Smooth muscle cell (in vitro differentiated cells): ENCODE results near the gene AFDN. TPM values are rescaled to one million over a fixed set of nuclear protein-coding genes. Genes with fewer than 3 reads are reported as not detected.

Source experiments
- DNase-seq: peaks from one replicate; lab custom pipeline; 2025; ENCODE audit not compliant: unreplicated experiment; lab: John Stamatoyannopoulos, UW
- H2AFZ ChIP-seq: fragments of 200-600 bp; sonication (generic); 2 replicates; pipeline ENCODE4 v1.6.0; 2016; ENCODE audit warnings: antibody characterized with exemption, low read depth, mild to moderate bottlenecking
- H3F3A ChIP-seq: fragments of 200-600 bp; sonication (generic); 2 replicates; pipeline ENCODE4 v1.6.0; 2017; ENCODE audit warnings: antibody characterized with exemption, low read depth
- H3K27ac ChIP-seq: fragments of 200-600 bp; sonication (generic); 2 replicates; pipeline ENCODE4 v1.5.1; 2016; ENCODE audit warnings: low read depth, mild to moderate bottlenecking
- H3K27me3 ChIP-seq: fragments of 200-600 bp; sonication (generic); 2 replicates; pipeline ENCODE4 v1.6.1; 2016; ENCODE audit warnings: low read depth, mild to moderate bottlenecking
- H3K36me3 ChIP-seq: fragments of 200-600 bp; sonication (generic); 2 replicates; pipeline ENCODE4 v1.5.1; 2016; ENCODE audit warnings: low read depth
- H3K4me1 ChIP-seq: fragments of 200-600 bp; sonication (generic); 2 replicates; pipeline ENCODE4 v1.5.1; 2016; ENCODE audit warnings: low read depth
- H3K4me2 ChIP-seq: fragments of 200-600 bp; sonication (generic); 2 replicates; pipeline ENCODE4 v1.6.0; 2016; ENCODE audit warnings: mild to moderate bottlenecking
- H3K4me3 ChIP-seq: fragments of 200-600 bp; sonication (generic); 2 replicates; pipeline ENCODE4 v1.5.1; 2016; ENCODE audit warnings: mild to moderate bottlenecking
- H3K79me2 ChIP-seq: fragments of 200-600 bp; sonication (generic); 2 replicates; pipeline ENCODE4 v1.6.0; 2016; ENCODE audit warnings: low read depth, mild to moderate bottlenecking
- H3K9ac ChIP-seq: fragments of 200-600 bp; sonication (generic); 2 replicates; pipeline ENCODE4 v1.6.0; 2016; ENCODE audit warnings: low read depth
- H3K9me3 ChIP-seq: fragments of 200-600 bp; sonication (generic); replicated peaks from 2 replicates; pipeline ENCODE4 v1.5.1; 2016; ENCODE audit warnings: low read depth
- H4K20me1 ChIP-seq: fragments of 200-600 bp; sonication (generic); 2 replicates; pipeline ENCODE4 v1.6.0; 2016; ENCODE audit warnings: low read depth
- WGBS: methylation state at CpG from one replicate; pipeline ENCODE4 v1.1.7; 2016; ENCODE audit warnings: low lambda C conversion rate; 5-methylcytosine and 5-hydroxymethylcytosine counted together
- polyA plus RNA-seq: library from polyadenylated mRNA; unstranded; fragments of >200 nt; fragmentation: Nextera tagmentation; extraction: Ambion mirVana; gene quantifications from 2 replicates; pipeline ENCODE4 v1.2.1, GENCODE V29; 2016
- total RNA-seq: library from RNA; depleted of rRNA; stranded (reverse); fragments of >200 nt; gene quantifications from 2 replicates; pipeline ENCODE4 v1.2.3, GENCODE V29; 2014
- TF ChIP-seq, protein P1 (sequence below): fragments of 200-600 bp; sonication (generic); IDR thresholded peaks from 2 replicates; pipeline ENCODE4 v1.5.1; 2017; ENCODE audit warnings: borderline replicate concordance, mild to moderate bottlenecking, antibody characterized with exemption; ENCODE audit not compliant: insufficient read depth, poor library complexity, severe bottlenecking

AFDN gene
- total and polyA plus RNA-seq, 2 experiments from 2014 or later, result 52.3 to 98.8 TPM

DNA sequence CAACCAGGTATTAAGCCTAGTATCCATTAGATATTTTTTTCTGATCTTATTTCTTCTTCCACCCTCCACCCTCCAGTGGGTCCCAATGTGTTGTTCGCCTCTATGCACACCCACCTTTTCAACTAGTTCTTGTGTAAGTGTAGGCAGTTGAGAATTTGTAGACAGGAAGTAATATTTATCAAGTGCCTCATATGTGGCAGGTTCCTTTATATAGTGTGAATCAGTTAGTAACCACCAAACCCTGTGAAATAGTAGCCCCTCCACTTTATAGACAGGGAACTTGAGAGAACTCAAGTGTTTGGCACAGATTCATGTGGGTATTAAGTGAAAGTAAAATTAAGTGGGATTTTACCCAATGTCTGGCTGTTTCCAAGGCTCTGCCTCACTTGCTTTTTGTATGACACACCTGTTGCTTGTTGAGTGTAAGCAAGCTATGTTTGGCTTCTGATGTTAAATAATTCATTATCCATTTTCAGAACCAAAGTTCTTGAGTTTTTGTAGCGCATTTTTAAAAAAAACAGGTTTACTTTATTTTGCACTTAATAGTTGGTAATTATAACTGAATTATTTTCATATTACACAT lies 24.8 kb downstream of the AFDN start:
- Histone ChIP-seq H3K4me2 (peak overlapping the region; percentile 76), H3K4me1 (peaks cover 70% of the 10 kb centered on the region), H3K36me3 (no peaks in the 10 kb centered on the region), H4K20me1 (peaks cover 9% of the 10 kb centered on the region), H3K27ac (peak overlapping the region; percentile 86), H3F3A (peaks cover 22% of the 10 kb centered on the region), H3K4me3 (no peak overlapping the region), H3K9me3 (no peaks in the 10 kb centered on the region), H2AFZ (no peak overlapping the region), H3K79me2 (peaks cover 96% of the 10 kb centered on the region), H3K9ac (no peak overlapping the region), H3K27me3 (no peaks in the 10 kb centered on the region)
- WGBS, result 96% methylated on average over 2 of the region's 2 CpGs
- no peak for DNase-seq
- TF ChIP-seq, protein P1, sequence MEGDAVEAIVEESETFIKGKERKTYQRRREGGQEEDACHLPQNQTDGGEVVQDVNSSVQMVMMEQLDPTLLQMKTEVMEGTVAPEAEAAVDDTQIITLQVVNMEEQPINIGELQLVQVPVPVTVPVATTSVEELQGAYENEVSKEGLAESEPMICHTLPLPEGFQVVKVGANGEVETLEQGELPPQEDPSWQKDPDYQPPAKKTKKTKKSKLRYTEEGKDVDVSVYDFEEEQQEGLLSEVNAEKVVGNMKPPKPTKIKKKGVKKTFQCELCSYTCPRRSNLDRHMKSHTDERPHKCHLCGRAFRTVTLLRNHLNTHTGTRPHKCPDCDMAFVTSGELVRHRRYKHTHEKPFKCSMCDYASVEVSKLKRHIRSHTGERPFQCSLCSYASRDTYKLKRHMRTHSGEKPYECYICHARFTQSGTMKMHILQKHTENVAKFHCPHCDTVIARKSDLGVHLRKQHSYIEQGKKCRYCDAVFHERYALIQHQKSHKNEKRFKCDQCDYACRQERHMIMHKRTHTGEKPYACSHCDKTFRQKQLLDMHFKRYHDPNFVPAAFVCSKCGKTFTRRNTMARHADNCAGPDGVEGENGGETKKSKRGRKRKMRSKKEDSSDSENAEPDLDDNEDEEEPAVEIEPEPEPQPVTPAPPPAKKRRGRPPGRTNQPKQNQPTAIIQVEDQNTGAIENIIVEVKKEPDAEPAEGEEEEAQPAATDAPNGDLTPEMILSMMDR, result no peak

DNA sequence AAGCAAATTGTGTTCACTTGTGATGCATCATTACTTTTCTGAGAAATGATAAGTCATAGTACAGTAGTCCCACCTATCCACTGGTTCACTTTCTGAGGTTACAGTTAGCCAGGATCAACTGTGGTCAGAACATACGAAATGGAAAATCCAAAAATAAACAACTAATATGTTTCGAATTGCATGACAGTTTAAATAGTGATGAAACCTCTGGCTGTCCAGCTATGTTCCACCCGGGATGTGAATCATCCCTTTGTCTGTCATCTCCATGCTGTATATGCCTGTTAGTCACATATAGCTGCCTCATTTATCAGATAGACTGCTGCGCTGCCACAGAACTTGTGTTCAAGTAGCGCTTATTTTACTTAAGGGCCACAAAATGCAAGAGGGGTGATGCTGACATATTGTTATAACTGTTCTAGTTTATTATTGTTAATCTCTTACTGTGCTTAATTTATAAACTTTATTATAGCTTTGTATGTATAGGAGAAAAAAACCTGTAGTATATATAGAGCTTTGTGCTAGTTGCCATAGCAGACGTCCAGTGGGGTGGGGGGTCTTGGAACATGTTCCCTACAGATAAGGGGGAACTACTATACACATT lies 29.2 kb downstream of the AFDN start:
- Histone ChIP-seq H3K4me1 (peaks cover 75% of the 10 kb centered on the region), H2AFZ (no peak overlapping the region), H3K9me3 (no peaks in the 10 kb centered on the region), H3F3A (peaks cover 41% of the 10 kb centered on the region), H3K27ac (peak overlapping the region; percentile 100), H3K4me3 (peak overlapping the region; percentile 20), H3K4me2 (peak overlapping the region; percentile 85), H3K27me3 (no peaks in the 10 kb centered on the region), H3K36me3 (no peaks in the 10 kb centered on the region), H3K9ac (peak overlapping the region; percentile 87), H3K79me2 (peaks cover 83% of the 10 kb centered on the region), H4K20me1 (peaks cover 6% of the 10 kb centered on the region)
- TF ChIP-seq, protein P1, result no peak
- DNase-seq, result no peak
- 5% methylated on average over 6 of the region's 6 CpGs for WGBS

DNA sequence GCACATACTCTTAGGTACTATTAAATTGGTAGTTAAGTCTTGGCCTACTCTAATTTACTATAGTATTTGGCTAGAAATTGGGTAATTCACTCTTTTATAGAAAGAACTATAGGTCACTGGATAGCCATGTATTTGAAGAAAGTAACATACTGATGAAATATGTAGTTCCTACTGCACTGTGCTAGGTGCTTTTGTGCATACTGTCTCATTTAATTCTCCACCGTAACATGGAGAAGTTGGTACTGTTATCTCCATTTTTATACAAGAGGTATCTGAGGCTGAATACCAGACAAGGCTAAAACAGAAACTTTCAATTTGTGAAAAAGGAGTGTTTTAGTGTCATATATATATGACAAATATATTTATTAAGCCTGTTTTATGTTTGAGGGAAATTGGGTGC lies 29.8 kb downstream of the AFDN start:
- WGBS, result 31% methylated on average over 1 of the region's 1 CpG
- no peaks in the 10 kb centered on the region for H3K36me3 ChIP-seq
- peaks cover 41% of the 10 kb centered on the region for H3F3A ChIP-seq
- peak overlapping the region; percentile 20 for H3K4me3 ChIP-seq
- no peaks in the 10 kb centered on the region for H3K27me3 ChIP-seq
- peaks cover 75% of the 10 kb centered on the region for H3K4me1 ChIP-seq
- TF ChIP-seq, protein P1, result no peak
- H2AFZ ChIP-seq, result no peak overlapping the region
- no peak for DNase-seq
- peaks cover 83% of the 10 kb centered on the region for H3K79me2 ChIP-seq
- no peaks in the 10 kb centered on the region for H3K9me3 ChIP-seq
- H3K27ac ChIP-seq, result peak overlapping the region; percentile 100
- peaks cover 8% of the 10 kb centered on the region for H4K20me1 ChIP-seq
- peak overlapping the region; percentile 85 for H3K4me2 ChIP-seq
- H3K9ac ChIP-seq, result peak overlapping the region; percentile 87
